Measurements from ENCODE around the gene FAM120A. TPM values are rescaled to one million over a fixed set of nuclear protein-coding genes. Genes with fewer than 3 reads are reported as not detected.

FAM120A gene
- total RNA-seq, 1 donor from 2014 or later: 109 TPM

GRCh38 chr9:93533863-93534262 is 82.4 kb downstream of the FAM120A start:
- no peaks in the 10 kb centered on the region for H3K4me1 ChIP-seq
- no peak for TF ChIP-seq CTCF (IDR thresholded peaks at IDR 0.05)
- no peaks in the 10 kb centered on the region for H3K27me3 ChIP-seq
- intact Hi-C loops (cut with DNase I): no loop called here
- H3K4me3 ChIP-seq: no peak overlapping the region
- no peak for DNase-seq
- ATAC-seq: no peak
- H3K27ac ChIP-seq: no peak overlapping the region
- H3K9me3 ChIP-seq: no peaks in the 10 kb centered on the region
- H3K36me3 ChIP-seq: peaks cover 90% of the 10 kb centered on the region

- intact Hi-C loops (cut with DNase I): no loop called here
- H3K9me3 ChIP-seq: no peaks in the 10 kb centered on the region
- no peak for TF ChIP-seq CTCF (IDR thresholded peaks at IDR 0.05)
- no peak overlapping the region for H3K27ac ChIP-seq
- no peaks in the 10 kb centered on the region for H3K4me1 ChIP-seq
- no peak for DNase-seq
- peaks cover 89% of the 10 kb centered on the region for H3K36me3 ChIP-seq
- no peaks in the 10 kb centered on the region for H3K27me3 ChIP-seq
- no peak overlapping the region for H3K4me3 ChIP-seq
- no peak for ATAC-seq
These were observed 84.7 kb downstream of the FAM120A start for GRCh38 chr9:93536167-93536566.

GRCh38 chr9:93536874-93537273 is 85.4 kb downstream of the FAM120A start:
- DNase-seq: no peak
- Histone ChIP-seq H3K9me3 (no peaks in the 10 kb centered on the region), H3K36me3 (peaks cover 85% of the 10 kb centered on the region), H3K4me1 (no peaks in the 10 kb centered on the region), H3K27me3 (no peaks in the 10 kb centered on the region), H3K27ac (no peak overlapping the region), H3K4me3 (no peak overlapping the region)
- intact Hi-C loops (cut with DNase I): no loop called here
- no peak for TF ChIP-seq CTCF (IDR thresholded peaks at IDR 0.05)
- peak; percentile 44 for ATAC-seq

GRCh38 chr9:93540305-93540704 is 88.8 kb downstream of the FAM120A start:
- Histone ChIP-seq H3K27me3 (no peaks in the 10 kb centered on the region), H3K4me1 (no peaks in the 10 kb centered on the region), H3K27ac (no peak overlapping the region), H3K4me3 (no peak overlapping the region), H3K9me3 (no peaks in the 10 kb centered on the region), H3K36me3 (peaks cover 78% of the 10 kb centered on the region)
- no peak for ATAC-seq
- no peak for TF ChIP-seq CTCF (IDR thresholded peaks at IDR 0.05)
- intact Hi-C loops (cut with DNase I): no loop called here
- DNase-seq: no peak

- DNase-seq (no peak), ATAC-seq (no peak)
- no peaks in the 10 kb centered on the region for H3K9me3 ChIP-seq
- TF ChIP-seq CTCF (IDR thresholded peaks at IDR 0.05): no peak
- H3K36me3 ChIP-seq: peaks cover 75% of the 10 kb centered on the region
- no peak overlapping the region for H3K4me3 ChIP-seq
- H3K27me3 ChIP-seq: no peaks in the 10 kb centered on the region
- H3K4me1 ChIP-seq: no peaks in the 10 kb centered on the region
- no peak overlapping the region for H3K27ac ChIP-seq
- intact Hi-C loops (cut with DNase I): no loop called here
These were observed 89.5 kb downstream of the FAM120A start for GRCh38 chr9:93541005-93541404.

All from upper lobe of right lung (tissue), 1 donor.